ENCODE data around the gene NFIB.

The NFIB gene

DNA sequence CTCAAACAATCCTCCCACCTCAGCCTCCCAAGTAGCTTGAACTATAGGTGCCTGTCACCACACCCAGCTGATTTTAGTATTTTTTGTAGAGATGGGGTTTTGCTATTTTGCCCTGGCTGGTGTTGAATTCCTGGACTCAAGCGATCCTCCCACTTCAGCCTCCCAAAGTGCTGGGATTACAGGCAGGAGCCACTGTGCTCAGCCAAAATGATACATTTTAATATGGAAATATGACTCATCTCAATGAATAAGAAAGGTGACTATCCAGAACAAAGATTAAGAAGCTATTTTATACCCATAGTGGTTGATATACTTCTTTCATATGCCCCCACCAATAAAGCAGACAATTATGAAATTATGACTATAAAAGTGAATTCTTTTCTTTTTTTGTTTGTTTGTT, 166.2 kb downstream of the NFIB start:
- DNase-seq (ENCODE audit: low read depth), result no peak

DNA sequence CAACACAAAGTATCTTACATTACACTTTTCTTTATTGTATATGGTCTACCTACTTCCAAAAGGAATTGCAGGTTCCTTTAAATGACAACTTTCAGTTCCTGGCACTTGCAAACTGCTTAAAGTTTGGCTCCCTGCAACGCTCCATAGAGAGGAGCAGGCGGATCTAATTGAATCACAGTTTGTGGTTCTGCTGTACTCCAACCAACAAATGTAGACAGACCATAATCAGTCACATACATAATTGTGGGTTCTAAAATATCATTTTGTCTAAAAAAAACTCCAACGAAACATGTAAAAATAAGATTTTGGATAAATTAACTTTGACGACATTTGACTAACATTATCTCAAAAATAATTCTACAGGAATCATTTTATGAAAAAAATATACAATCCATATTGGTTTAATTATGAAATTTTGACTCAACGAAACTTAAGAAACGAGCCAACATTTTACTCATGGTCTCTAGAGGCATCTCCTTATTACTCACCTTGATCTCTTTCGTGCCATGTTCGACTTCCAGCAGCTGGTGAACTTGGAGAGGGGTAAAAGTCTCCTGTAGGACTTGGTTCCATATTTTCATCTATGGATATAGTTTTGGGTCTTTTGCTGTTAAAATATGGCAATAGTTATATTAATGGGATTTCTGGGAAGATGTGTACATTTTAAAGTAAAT, 167.6 kb downstream of the NFIB start:
- no peak for DNase-seq (ENCODE audit: low read depth)

DNA sequence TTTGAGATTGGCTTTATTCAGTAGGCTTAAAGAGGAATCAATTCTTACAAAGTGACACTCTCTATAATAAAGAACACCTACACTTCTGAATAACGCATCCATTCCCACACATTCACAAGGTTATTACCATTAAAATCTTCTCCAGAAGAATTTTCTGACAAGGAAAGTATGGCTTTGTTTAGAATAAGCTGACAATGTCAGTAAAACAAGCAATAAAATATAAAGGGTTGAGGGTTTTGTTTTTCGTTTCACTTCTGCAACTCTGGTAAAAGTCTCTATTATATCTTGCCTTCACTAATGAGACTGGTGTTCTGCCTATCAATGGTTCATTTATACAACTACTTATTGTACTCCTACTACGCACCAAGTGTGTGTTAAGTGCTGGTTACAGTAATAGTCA, 169.7 kb downstream of the NFIB start:
- no peak for DNase-seq (ENCODE audit: low read depth)

DNA sequence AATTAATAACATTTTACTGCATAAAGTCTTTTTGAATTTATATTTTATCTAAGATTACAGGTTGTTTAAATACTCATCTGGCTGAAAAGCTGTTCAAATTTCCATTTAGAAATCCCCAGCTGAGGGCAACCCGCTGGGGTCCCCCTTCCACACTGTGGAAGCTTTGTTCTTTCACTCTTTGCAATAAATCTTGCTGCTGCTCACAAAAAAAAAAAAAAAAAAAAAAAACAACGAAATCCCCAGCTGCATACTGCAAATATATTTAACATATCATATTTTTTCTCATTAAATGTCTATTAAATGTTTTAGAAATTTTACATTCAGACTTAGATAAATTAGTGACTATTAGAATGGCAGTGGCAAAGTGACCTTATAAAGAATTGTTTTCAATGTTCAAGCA, 172.2 kb downstream of the NFIB start:
- DNase-seq (ENCODE audit: low read depth), result no peak

DNA sequence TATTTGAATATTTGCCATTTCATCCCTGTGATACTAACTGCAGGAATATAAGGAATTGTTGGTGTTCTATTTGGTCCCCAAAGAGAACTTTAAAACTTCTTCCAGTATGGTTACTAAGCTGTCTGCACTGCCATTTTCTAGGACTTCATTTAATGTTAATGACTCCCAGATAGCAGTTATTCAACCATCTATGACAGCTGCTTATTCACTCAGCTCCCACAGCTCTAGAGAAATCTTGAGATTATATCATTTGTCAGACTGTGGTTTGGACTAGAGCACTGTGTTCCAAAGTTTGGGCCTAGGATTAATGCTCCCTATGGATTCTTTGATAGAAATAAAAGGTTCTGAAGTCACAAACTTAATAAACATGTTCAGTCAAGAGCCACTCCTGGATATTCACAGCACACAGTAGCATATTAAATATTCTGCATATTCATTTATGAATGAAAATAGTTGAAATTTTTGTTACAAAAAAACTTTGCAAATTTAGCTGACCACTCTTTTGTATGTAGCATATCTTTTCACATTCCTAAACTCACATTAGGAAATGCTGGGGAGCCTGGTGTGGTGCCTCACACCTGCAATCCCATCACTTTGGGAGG, 173.7 kb downstream of the NFIB start:
- DNase-seq (ENCODE audit: low read depth), result peak; percentile 59

DNA sequence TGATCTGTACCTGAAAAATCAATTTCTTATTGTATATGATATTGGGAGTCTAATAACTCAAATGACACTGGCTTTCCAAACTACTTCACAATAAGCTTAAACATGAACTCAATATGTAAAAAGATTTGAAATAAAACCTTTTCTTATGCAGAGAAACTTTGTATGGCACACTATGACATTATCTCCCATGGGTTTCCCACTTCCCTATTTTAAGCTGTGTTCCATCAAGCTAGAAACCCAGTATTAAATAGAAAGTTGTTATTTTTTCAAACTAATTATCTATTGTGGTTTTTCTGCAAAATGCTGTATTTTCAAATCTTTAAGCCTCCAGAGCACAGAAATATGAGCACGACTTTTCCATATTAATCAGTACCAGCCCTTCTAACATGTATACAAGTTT, 174.7 kb downstream of the NFIB start:
- DNase-seq (ENCODE audit: low read depth), result no peak

DNA sequence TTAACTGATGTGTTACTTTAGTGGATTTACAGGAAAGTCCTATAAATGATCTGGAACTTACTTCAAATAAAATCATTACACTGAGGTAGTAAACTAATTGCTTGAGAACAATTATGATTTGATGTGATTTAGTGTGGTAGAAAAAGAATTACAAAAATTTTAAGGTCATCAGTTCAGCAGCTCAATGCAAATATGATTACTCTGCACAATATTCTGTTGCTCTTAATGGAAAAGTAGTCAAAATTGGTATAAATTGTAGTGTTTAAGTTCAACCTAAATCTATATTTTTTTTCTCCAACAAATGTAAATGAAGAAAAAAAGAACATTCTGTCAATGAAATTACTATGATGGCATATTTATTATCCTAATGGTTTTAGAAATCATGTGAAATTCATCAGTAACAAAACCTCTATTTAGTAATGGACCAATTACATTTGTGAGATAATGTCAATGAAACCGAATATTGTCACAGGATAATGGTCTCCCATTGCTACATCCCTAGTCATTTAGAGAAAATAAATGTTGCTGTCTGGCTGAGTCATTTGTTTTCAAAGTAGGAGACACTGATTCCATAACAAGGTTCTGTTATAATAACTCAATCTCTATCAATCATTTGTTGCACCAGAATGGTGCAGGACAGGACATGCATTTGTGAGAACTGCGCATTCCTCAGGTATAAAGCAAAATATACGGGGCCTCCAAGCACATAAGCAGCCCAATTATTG, 177.1 kb downstream of the NFIB start:
- DNase-seq (ENCODE audit: low read depth), result no peak

- DNase-seq (ENCODE audit: low read depth), result no peak
Measured at GRCh38 chr9:14136047-14136635, 177.8 kb downstream of the NFIB start.

DNA sequence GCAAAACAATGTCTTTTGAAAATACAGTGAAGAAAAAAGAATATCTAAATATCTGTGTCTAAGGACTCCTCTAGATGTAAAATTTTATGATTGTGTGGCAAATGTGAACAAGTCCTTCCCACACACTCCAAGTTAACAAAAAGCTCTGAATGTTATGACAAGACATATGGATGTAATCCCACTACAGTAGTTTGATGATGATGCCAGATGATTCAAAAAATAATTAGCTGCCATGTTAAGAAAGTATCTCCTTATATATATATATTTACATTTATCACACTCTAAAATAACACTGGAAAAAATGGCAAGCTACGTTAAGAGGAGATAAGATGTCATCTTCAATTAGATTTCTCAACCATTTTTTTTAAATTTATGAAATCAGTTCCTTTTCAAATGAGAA, 178.5 kb downstream of the NFIB start:
- no peak for DNase-seq (ENCODE audit: low read depth)

DNA sequence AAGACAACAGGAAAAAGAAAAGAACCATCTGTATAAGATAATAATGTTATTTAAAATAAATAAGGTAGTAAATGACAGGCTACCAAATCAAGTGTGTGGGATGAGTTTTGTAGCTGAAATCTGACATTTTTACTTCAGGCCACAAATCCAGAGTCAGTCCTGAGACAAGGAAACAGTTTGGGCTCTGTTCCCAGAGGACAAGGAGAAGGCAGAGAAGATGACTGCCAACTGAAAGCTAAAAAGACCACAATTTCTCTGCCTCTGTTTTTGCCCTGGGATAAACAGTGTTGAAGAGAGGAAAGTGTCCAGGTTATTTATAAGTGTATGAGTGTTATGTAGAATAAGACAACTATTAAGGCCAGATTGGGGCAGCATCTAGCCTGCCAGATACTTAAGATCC, 180.5 kb downstream of the NFIB start:
- no peak for DNase-seq (ENCODE audit: low read depth)

GRCh38 chr9:14132775-14133174, 181.2 kb downstream of the NFIB start:
- no peak for DNase-seq (ENCODE audit: low read depth)

- DNase-seq (ENCODE audit: low read depth), result no peak
Measured at GRCh38 chr9:14131356-14132088, 182.4 kb downstream of the NFIB start.

- peak; percentile 33 for DNase-seq (ENCODE audit: low read depth)
Measured at GRCh38 chr9:14127656-14128055, 186.3 kb downstream of the NFIB start.

DNA sequence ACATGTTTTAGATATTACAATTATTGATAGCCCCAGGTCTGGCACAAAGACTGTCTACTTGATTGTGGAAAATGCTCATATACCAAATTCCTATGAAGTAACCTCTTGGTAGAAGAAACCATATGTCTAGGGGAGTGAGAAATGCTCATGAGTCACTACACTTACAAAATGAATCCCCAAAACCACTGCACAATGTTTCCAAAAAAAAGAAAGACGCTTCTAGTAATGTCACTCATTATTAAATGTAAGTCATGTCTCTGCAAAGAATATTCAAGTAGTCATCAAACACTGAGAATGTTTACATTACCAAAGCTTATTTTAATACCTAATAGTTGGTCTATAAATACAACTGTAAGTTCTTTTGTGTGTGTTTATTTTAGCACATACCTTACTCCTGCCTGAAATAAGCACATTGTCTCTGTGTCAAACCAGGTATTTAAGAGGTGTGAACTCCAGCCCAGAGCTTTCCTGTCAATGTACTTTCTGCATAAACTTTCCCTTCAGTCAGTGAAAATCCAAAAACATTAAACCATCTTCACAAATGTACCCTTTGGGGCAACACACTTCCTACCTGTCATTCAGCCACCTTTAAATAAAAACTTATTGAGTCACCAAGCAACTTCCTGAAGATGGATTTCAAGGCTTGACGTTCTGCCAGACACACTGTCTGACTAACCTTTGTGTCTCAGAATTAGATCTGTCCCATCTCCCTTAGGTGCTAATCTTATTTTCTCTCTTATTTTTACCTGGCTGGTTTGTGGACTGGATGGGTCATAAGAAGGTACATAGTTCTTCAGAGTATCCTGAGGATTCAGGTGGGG, 194.0 kb downstream of the NFIB start:
- peak; percentile 63 for DNase-seq (ENCODE audit: low read depth)

GRCh38 chr9:14112226-14112625, 201.7 kb downstream of the NFIB start:
- no peak for DNase-seq (ENCODE audit: low read depth)

DNA sequence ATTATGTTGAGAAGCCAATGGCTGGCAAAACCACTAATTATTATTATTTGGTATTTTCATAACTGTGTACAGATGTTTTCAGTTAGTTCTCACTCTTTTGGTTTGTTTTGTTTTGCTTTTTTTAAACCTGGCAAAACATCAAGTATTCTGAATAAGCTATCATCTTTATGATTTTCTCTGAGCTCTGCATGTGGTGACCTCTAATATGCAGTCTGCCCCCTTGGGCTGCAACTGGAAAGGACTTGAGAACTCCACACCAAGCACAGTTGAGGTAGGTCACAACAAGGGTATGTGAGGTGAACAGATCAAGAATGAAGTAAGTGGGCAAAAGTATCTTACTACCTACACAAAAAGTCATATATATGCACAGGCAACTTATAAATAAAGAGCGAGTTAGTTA, 202.2 kb downstream of the NFIB start:
- no peak for DNase-seq (ENCODE audit: low read depth)

- no peak for DNase-seq (ENCODE audit: low read depth)
Measured at GRCh38 chr9:14107977-14108376, 206.0 kb downstream of the NFIB start.

DNA sequence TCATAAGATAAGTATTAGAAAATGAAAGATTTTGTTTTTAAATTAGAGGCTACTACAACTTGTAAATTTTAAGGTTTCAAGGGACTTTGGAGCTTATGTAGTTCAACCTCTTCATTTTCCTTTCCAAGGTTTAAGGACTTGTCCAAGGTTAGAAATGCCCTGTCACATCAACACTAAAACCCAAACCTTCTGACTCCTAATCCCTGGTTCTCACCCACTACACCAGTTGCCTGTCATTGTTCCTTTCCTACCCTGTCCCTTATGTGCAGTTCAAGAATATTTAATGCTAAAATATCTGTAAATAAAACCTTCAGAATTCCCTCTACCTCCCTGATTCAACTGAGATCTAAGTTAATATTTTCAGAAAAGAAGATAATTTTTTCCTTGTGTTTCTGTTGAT, 206.4 kb downstream of the NFIB start:
- DNase-seq (ENCODE audit: low read depth), result no peak

DNA sequence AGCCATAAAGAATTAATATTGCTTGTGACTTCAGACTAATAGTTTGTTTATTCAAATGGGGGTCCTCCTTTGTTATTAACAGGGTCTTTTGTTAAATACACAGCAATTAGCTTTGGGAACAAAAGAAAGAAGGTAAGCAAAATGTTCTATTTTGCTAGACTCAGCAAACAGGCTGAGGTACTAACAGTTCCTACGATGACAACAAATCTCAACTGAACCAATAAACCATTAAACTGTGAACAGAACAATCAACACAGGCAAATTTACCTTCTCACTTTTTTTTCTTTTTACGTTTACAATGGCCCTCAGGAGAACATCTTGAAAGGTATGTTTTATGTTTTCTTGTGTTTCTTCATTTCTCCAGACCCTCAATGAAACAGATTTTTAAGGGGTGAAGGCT, 207.2 kb downstream of the NFIB start:
- DNase-seq (ENCODE audit: low read depth), result no peak

GRCh38 chr9:14104496-14104895, 209.4 kb downstream of the NFIB start:
- no peak for DNase-seq (ENCODE audit: low read depth)

DNA sequence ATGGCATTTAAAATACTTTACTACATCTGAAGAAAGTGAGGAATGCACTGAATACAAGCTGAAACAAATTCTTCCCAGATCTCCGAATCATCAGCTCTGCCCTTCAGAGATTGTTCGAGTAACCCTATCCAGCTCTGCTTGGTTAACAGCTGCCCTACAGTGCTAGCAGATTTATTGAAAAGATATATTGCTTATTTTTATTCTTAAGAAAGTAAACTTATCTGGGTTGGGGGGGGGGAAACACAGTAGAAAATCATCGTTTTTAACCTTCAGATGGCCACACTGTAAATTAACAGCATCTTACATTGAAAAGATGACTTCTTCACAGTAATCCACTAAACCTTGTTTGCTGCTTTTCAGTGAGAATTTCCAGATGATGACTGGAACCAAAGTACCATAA, 210.8 kb downstream of the NFIB start:
- peak; percentile 18 for DNase-seq (ENCODE audit: low read depth)

DNA sequence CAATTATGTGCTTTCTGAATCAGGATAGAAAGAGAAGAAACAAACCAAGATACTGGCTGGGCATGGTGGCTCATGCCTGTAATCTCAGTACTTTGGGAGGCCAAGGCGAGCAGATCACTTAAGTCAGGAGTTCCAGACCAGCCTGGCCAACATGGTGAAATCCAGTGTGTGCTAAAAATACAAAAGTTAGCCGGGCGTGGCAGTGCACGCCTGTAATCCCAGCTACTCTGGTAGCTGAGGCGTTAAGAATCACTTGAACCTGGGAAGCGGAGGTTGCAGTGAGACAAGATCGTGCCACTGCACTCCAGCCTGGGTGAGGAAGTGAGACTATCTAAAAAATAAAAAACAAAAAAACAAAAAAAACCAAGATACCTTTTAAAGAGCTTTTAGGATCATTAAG, 214.2 kb downstream of the NFIB start:
- no peak for DNase-seq (ENCODE audit: low read depth)
